K562 (cell line): ENCODE data around the gene DGLUCY. TPM values are rescaled to one million over a fixed set of nuclear protein-coding genes. Genes with fewer than 3 reads are reported as not detected.
A peak's percentile ranks its signal among the peaks of the same experiment; 100 is the strongest.

Experiments used
- ATAC-seq: fragments of 200-7000 bp; cut with Tn5 transposase; 3 replicates; pipeline ENCODE4 v1.9.1; 2020; ENCODE audit warnings: moderate library complexity
- BruUV-seq: library from RNA; stranded (reverse); fragments of 400-500 nt; replicated peaks from 2 replicates; lab custom pipeline; 2021; lab: Mats Ljungman, UMichigan
- CTCF ChIA-PET: fragments of 300-600 bp; formaldehyde crosslinking; extraction: SDS; loops from one replicate; lab custom pipeline; 2021; ENCODE audit warnings: low intra/inter-chr PET ratio; lab: Yijun Ruan, JAX
- POLR2A ChIA-PET: fragments of 300-600, 350-650 bp; sonication (Branson Sonifier 250); formaldehyde crosslinking; extraction: SDS; loops from one replicate; lab custom pipeline; 2021; ENCODE audit warnings: antibody characterized with exemption, inconsistent platforms; lab: Yijun Ruan, JAX
- DNase-seq, 4 experiments: peaks; one replicate each; pipeline versions ENCODE4 v3.0.0 to v3.0.0-alpha.2; 2011 to 2018; ENCODE audit warnings: low spot score in 3 of 4, mixed read lengths in 3 of 4; ENCODE audit errors: extremely low read depth in 1 of 4
- FAIRE-seq: peaks from 2 replicates; lab custom pipeline; 2011; peaks lifted over from hg19 to GRCh38; lab: Jason Lieb, UNC
- H2AFZ ChIP-seq: 2 replicates; pipeline ENCODE4 v1.6.0; 2011; ENCODE audit warnings: low read depth, low read length, control low read depth, inconsistent platforms
- H3K27ac ChIP-seq: fragments of 200-600 bp; 3 replicates; pipeline ENCODE4 v1.8.0; 2011; ENCODE audit warnings: low read depth, mild to moderate bottlenecking, control low read depth, inconsistent platforms, low read length, moderate library complexity, mixed read lengths; ENCODE audit errors: extremely low read depth
- H3K27me3 ChIP-seq, 2 experiments: fragments of 300-600 bp in 1 of 2; 2 replicates in 1 of 2; 3 replicates in 1 of 2; pipeline versions ENCODE4 v1.6.0 to v1.8.0; 2011; ENCODE audit warnings: inconsistent platforms in 2 of 2, low read length in 2 of 2, mild to moderate bottlenecking in 1 of 2, mixed read lengths in 1 of 2, moderate library complexity in 1 of 2; ENCODE audit not compliant: control insufficient read depth in 2 of 2, insufficient read depth in 2 of 2
- H3K36me3 ChIP-seq: fragments of 300-600 bp; 3 replicates; pipeline ENCODE4 v1.8.0; 2011; ENCODE audit warnings: mild to moderate bottlenecking, low read length, inconsistent platforms; ENCODE audit not compliant: control insufficient read depth, insufficient read depth
- H3K4me1 ChIP-seq, 2 experiments: fragments of 200-600 bp in 1 of 2; replicated peaks in 1 of 2; 2 replicates in 1 of 2; 3 replicates in 1 of 2; pipeline versions ENCODE4 v1.5.1 to v1.8.0; 2011; ENCODE audit warnings: inconsistent platforms in 2 of 2, low read length in 2 of 2, mild to moderate bottlenecking in 1 of 2, mixed read lengths in 1 of 2, moderate library complexity in 1 of 2; ENCODE audit not compliant: control insufficient read depth in 2 of 2, insufficient read depth in 2 of 2
- H3K4me2 ChIP-seq: 2 replicates; pipeline ENCODE4 v1.6.1; 2011; ENCODE audit warnings: low read length, control low read depth, inconsistent platforms, mixed read lengths; ENCODE audit not compliant: insufficient read depth
- H3K4me3 ChIP-seq: fragments of 200-600 bp; sonication (generic), shearing (Covaris generic); 2 replicates; pipeline ENCODE4 v1.5.1; 2016; ENCODE audit warnings: control low read depth, inconsistent platforms
- H3K79me2 ChIP-seq: fragments of 200-600 bp; 3 replicates; pipeline ENCODE4 v1.8.0; 2011; ENCODE audit warnings: low read length, inconsistent platforms; ENCODE audit not compliant: control insufficient read depth, insufficient read depth
- H3K9ac ChIP-seq, 2 experiments: 2 replicates each; pipeline versions ENCODE4 v1.6.0 to v1.6.1; 2011; ENCODE audit warnings: low read depth in 2 of 2, low read length in 2 of 2, control low read depth in 1 of 2, inconsistent platforms in 1 of 2, mild to moderate bottlenecking in 1 of 2, mixed read lengths in 1 of 2; ENCODE audit not compliant: insufficient read depth in 1 of 2
- H3K9me1 ChIP-seq: one replicate; pipeline ENCODE4 v1.6.0; 2011; ENCODE audit warnings: inconsistent platforms, mild to moderate bottlenecking, low read length, moderate library complexity; ENCODE audit not compliant: control insufficient read depth, insufficient read depth
- H3K9me3 ChIP-seq: replicated peaks from 2 replicates; pipeline ENCODE4 v1.5.1; 2011; ENCODE audit warnings: low read depth, low read length, inconsistent platforms; ENCODE audit not compliant: control insufficient read depth, insufficient read depth
- H4K20me1 ChIP-seq: replicated peaks from 2 replicates; pipeline ENCODE4 v1.6.1; 2011; ENCODE audit warnings: low read length, inconsistent platforms, mixed read lengths; ENCODE audit not compliant: control insufficient read depth, insufficient read depth
- CBX2 ChIP-seq: fragments of 200-600 bp; sonication (generic); IDR thresholded peaks from one replicate; pipeline ENCODE4 v1.6.1; 2012; ENCODE audit warnings: mild to moderate bottlenecking, low read length, inconsistent platforms; ENCODE audit not compliant: insufficient read depth, poor library complexity, severe bottlenecking
- EHMT2 ChIP-seq: fragments of 450-650 bp; IDR thresholded peaks from 2 replicates; pipeline ENCODE4 v1.6.1; 2018; ENCODE audit warnings: antibody characterized with exemption
- FOXJ3 ChIP-seq: sonication (generic); formaldehyde crosslinking; IDR thresholded peaks from 2 replicates; pipeline ENCODE4 v1.4.0; 2020; ENCODE audit warnings: mild to moderate bottlenecking, missing genetic modification reagents
- HDGF ChIP-seq: fragments of 450-650 bp; IDR thresholded peaks from 2 replicates; pipeline ENCODE4 v1.6.1; 2016
- JUNB ChIP-seq: fragments of 450-650 bp; formaldehyde crosslinking; conservative IDR thresholded peaks from 2 replicates; pipeline ENCODE4 v1.4.0; 2020; ENCODE audit warnings: mild to moderate bottlenecking
- MCM5 ChIP-seq: fragments of 450-650 bp; IDR thresholded peaks from 2 replicates; pipeline ENCODE4 v1.6.1; 2016; ENCODE audit warnings: low read depth
- NCOA2 ChIP-seq, 2 experiments: fragments of 450-650 bp; IDR thresholded peaks; 2 replicates each; pipeline ENCODE4 v1.6.1; 2018; ENCODE audit warnings: mild to moderate bottlenecking in 2 of 2, moderate library complexity in 1 of 2; ENCODE audit not compliant: partially characterized antibody in 2 of 2
- SRSF1 ChIP-seq: fragments of 200-400 bp; formaldehyde crosslinking; IDR thresholded peaks from 2 replicates; pipeline ENCODE4 v1.6.1; 2017; ENCODE audit warnings: mild to moderate bottlenecking, low read depth, low read length, moderate library complexity
- TEAD1 ChIP-seq, 2 experiments: fragments of 450-650 bp in 1 of 2; sonication (generic) in 1 of 2; formaldehyde crosslinking; IDR thresholded peaks; 2 replicates each; pipeline versions ENCODE4 v1.4.0 to v1.8.0; 2020 to 2022; ENCODE audit warnings: mild to moderate bottlenecking in 2 of 2, missing genetic modification reagents in 1 of 2
- TGIF2 ChIP-seq: sonication (generic); formaldehyde crosslinking; IDR thresholded peaks from 2 replicates; pipeline ENCODE4 v1.8.1; 2022; ENCODE audit warnings: mild to moderate bottlenecking, missing genetic modification reagents, moderate library complexity
- ZSCAN29 ChIP-seq: fragments of 450-650 bp; IDR thresholded peaks from 2 replicates; pipeline ENCODE4 v1.6.1; 2017
- WGBS: fragments of 100-300 bp; shearing (Covaris generic); methylation state at CpG from one replicate; pipeline ENCODE4 v1.1.6; 2016; ENCODE audit warnings: low coverage, mixed read lengths; ENCODE audit not compliant: insufficient coverage; ENCODE audit errors: missing lambda C conversion rate; 5-methylcytosine and 5-hydroxymethylcytosine counted together
- in situ Hi-C: fragments of 300-500 bp; cut with MboI; formaldehyde crosslinking; loops from 4 replicates; pipeline ENCODE4 v1.15.0; 2018; ENCODE audit warnings: inconsistent platforms, mixed read lengths
- intact Hi-C: fragments of 100-400 bp; cut with micrococcal nuclease; formaldehyde crosslinking; loops from 2 replicates; pipeline ENCODE4 v1.14.2; 2022
- polyA plus RNA-seq, 8 experiments: library from polyadenylated mRNA; depleted of rRNA in 4 of 8; stranded (reverse) in 5 of 8; unstranded in 3 of 8; fragments of >200 nt; fragmentation: Nextera tagmentation in 2 of 8; fragmentation: Illumina TruSeq in 1 of 8; extraction: Ambion mirVana in 2 of 8; extraction: Trizol in 1 of 8; gene quantifications; 2 replicates each; pipeline versions ENCODE4 v1.2.1 to v1.2.3, GENCODE V29; 2011 to 2014; ENCODE audit warnings: inconsistent platforms in 1 of 8, missing spikeins in 1 of 8
- total RNA-seq, 7 experiments: library from RNA; depleted of rRNA in 6 of 7; stranded (reverse); fragments of >200 nt in 6 of 7; fragmentation: Illumina TruSeq in 2 of 7; extraction: Trizol in 2 of 7; gene quantifications; 2 replicates each; pipeline versions ENCODE4 v1.2.1 to v1.2.3, GENCODE V29; 2011 to 2021; ENCODE audit warnings: low replicate concordance in 1 of 7

DGLUCY gene
- total and polyA plus RNA-seq, 9 of the 15 experiments (the other 6 are each of a cell fraction or from before 2014, with no cell fraction given), result 9.9 to 28.4 (median 21.0) TPM

GRCh38 chr14:91193069-91193468, 79.2 kb downstream of the DGLUCY start:
- ChIA-PET CTCF (no interaction called here), POLR2A (interaction anchor here (1.2 kb wide), 1 partner anchor 10 kb away, joined by 5 read pairs; no protein-coding TSS in a partner anchor)
- H3K9ac ChIP-seq, result peak overlapping the region in 1 of 2 experiments; percentile 17; a peak in 1 of 4 replicates
- no peak for ATAC-seq
- DNase-seq, result no peak
- no peak overlapping the region for H3K27ac ChIP-seq
- no peaks in the 10 kb centered on the region for H3K27me3 ChIP-seq
- intact Hi-C loops (no loop called here), in situ Hi-C loops (no loop called here)
- H3K4me1 ChIP-seq, result no peaks in the 10 kb centered on the region
- BruUV-seq, result no TSS peak
- H3K36me3 ChIP-seq, result peaks cover 37% of the 10 kb centered on the region
- H3K4me2 ChIP-seq, result no peak overlapping the region
- WGBS, result 93% methylated on average over 9 of the region's 12 CpGs
- no peaks in the 10 kb centered on the region for H3K9me3 ChIP-seq
- no peaks in the 10 kb centered on the region for H3K9me1 ChIP-seq
- no peaks in the 10 kb centered on the region for H4K20me1 ChIP-seq
- TF ChIP-seq SRSF1, result no peak
- no peak for TF ChIP-seq NCOA2 (IDR thresholded peaks at IDR 0.05; ENCODE audit: partially characterized antibody in 2 of 2)
- no peak for TF ChIP-seq TGIF2 (CRISPR knock-in tag)
- TF ChIP-seq MCM5, result no peak
- TF ChIP-seq CBX2, result no peak
- TF ChIP-seq EHMT2, result no peak
- FAIRE-seq, result no peak
- H3K4me3 ChIP-seq, result no peak overlapping the region
- no peaks in the 10 kb centered on the region for H3K79me2 ChIP-seq
- H2AFZ ChIP-seq, result no peak overlapping the region

GRCh38 chr14:91195881-91196280, 82.0 kb downstream of the DGLUCY start:
- CTCF ChIA-PET, result no interaction called here

More at GRCh38 chr14:91195881-91196280, 82.0 kb downstream of the DGLUCY start:
- Histone ChIP-seq H2AFZ (no peak overlapping the region), H3K4me2 (no peak overlapping the region), H3K36me3 (peaks cover 45% of the 10 kb centered on the region), H4K20me1 (no peaks in the 10 kb centered on the region), H3K4me3 (no peak overlapping the region), H3K9me1 (no peaks in the 10 kb centered on the region), H3K4me1 (no peaks in the 10 kb centered on the region), H3K9me3 (peaks cover 16% of the 10 kb centered on the region), H3K9ac (no peak overlapping the region), H3K27me3 (no peaks in the 10 kb centered on the region), H3K27ac (no peak overlapping the region), H3K79me2 (no peaks in the 10 kb centered on the region)
- in situ Hi-C loops (no loop called here), intact Hi-C loops (no loop called here)
- WGBS, result 92% methylated on average over 6 of the region's 10 CpGs
- no peak for FAIRE-seq
- ATAC-seq, result no peak
- BruUV-seq, result no TSS peak
- no peak for TF ChIP-seq HDGF
- no peak for TF ChIP-seq FOXJ3 (CRISPR knock-in tag)
- no peak for TF ChIP-seq JUNB (CRISPR knock-in tag)
- TF ChIP-seq ZSCAN29, result no peak
- no peak for TF ChIP-seq TEAD1 (CRISPR knock-in tag; IDR thresholded peaks at IDR 0.05)
- POLR2A ChIA-PET, result no interaction called here
- no peak for DNase-seq
